ENCODE data around the gene PHF13. TPM values are rescaled to one million over a fixed set of nuclear protein-coding genes. Genes with fewer than 3 reads are reported as not detected.

PHF13 gene
- total and polyA plus RNA-seq, 9 of the 15 experiments (the other 6 are each of a cell fraction or from before 2014, with no cell fraction given): 1.8 to 36.1 (median 11.7) TPM

DNA sequence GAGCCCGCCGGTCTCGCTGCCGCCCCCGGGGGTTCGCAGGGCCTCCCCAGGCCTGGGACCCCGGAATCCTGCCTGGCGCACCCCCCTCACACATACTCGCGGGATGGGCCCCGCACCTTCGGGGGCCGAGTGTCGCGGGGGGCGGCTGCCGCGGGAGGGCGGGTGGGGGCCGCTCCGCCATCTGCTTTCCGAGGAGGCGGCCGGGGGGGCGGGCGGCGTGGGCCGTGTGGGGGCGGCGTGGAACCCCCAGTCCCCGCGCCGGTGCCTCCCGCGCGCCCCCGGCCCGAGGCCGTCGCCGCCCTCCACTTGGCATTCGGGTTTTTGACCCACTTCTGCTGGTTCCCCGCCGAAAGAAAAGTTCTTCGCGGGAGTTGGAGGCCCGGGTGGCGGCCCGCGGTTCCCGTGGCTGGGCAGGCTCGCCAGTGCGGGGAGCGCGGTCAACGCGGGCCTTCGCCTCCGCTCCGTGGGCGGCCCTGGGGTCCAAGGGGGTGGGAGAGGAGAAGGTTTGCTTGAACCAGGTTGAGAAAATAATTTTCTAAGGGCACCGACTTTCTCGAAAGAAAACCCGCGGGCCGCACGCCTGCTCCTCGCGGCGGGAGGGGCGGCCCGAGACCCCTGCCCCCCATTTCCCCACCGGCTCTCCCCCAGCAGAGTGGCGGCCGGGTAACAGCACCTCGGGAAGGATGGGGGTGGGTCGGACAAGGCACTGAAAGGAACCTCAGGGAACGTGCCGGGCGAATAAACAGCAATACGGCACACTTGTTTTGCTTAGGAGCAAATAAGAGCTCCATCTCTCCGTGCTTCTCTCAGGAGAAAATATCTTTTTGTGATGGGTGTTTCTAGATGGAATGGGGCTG, 1.6 kb downstream of the PHF13 start (continued):
- TF ChIP-seq, protein P1, sequence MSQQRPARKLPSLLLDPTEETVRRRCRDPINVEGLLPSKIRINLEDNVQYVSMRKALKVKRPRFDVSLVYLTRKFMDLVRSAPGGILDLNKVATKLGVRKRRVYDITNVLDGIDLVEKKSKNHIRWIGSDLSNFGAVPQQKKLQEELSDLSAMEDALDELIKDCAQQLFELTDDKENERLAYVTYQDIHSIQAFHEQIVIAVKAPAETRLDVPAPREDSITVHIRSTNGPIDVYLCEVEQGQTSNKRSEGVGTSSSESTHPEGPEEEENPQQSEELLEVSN (IDR thresholded peaks at IDR 0.05; ENCODE audit: borderline replicate concordance in 1 of 2, extremely low read depth in 1 of 2, insufficient read depth in 1 of 2, insufficient read length in 1 of 2, low read depth in 1 of 2, low read length in 1 of 2, poor library complexity in 1 of 2, severe bottlenecking in 1 of 2): peak in 1 of 2 experiments; percentile 23
- TF ChIP-seq PTRF (tag; IDR thresholded peaks at IDR 0.05): no peak
- no peak for TF ChIP-seq U2AF1 (optimal IDR thresholded peaks at IDR 0.05; ENCODE audit: low read depth, low read length)
- TF ChIP-seq, protein P2, sequence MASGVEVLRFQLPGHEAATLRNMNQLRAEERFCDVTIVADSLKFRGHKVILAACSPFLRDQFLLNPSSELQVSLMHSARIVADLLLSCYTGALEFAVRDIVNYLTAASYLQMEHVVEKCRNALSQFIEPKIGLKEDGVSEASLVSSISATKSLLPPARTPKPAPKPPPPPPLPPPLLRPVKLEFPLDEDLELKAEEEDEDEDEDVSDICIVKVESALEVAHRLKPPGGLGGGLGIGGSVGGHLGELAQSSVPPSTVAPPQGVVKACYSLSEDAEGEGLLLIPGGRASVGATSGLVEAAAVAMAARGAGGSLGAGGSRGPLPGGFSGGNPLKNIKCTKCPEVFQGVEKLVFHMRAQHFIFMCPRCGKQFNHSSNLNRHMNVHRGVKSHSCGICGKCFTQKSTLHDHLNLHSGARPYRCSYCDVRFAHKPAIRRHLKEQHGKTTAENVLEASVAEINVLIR (CRISPR knock-in tag; IDR thresholded peaks at IDR 0.05): no peak
- TF ChIP-seq NFRKB (IDR thresholded peaks at IDR 0.05; ENCODE audit: low read depth): no peak
- TF ChIP-seq, protein P3, sequence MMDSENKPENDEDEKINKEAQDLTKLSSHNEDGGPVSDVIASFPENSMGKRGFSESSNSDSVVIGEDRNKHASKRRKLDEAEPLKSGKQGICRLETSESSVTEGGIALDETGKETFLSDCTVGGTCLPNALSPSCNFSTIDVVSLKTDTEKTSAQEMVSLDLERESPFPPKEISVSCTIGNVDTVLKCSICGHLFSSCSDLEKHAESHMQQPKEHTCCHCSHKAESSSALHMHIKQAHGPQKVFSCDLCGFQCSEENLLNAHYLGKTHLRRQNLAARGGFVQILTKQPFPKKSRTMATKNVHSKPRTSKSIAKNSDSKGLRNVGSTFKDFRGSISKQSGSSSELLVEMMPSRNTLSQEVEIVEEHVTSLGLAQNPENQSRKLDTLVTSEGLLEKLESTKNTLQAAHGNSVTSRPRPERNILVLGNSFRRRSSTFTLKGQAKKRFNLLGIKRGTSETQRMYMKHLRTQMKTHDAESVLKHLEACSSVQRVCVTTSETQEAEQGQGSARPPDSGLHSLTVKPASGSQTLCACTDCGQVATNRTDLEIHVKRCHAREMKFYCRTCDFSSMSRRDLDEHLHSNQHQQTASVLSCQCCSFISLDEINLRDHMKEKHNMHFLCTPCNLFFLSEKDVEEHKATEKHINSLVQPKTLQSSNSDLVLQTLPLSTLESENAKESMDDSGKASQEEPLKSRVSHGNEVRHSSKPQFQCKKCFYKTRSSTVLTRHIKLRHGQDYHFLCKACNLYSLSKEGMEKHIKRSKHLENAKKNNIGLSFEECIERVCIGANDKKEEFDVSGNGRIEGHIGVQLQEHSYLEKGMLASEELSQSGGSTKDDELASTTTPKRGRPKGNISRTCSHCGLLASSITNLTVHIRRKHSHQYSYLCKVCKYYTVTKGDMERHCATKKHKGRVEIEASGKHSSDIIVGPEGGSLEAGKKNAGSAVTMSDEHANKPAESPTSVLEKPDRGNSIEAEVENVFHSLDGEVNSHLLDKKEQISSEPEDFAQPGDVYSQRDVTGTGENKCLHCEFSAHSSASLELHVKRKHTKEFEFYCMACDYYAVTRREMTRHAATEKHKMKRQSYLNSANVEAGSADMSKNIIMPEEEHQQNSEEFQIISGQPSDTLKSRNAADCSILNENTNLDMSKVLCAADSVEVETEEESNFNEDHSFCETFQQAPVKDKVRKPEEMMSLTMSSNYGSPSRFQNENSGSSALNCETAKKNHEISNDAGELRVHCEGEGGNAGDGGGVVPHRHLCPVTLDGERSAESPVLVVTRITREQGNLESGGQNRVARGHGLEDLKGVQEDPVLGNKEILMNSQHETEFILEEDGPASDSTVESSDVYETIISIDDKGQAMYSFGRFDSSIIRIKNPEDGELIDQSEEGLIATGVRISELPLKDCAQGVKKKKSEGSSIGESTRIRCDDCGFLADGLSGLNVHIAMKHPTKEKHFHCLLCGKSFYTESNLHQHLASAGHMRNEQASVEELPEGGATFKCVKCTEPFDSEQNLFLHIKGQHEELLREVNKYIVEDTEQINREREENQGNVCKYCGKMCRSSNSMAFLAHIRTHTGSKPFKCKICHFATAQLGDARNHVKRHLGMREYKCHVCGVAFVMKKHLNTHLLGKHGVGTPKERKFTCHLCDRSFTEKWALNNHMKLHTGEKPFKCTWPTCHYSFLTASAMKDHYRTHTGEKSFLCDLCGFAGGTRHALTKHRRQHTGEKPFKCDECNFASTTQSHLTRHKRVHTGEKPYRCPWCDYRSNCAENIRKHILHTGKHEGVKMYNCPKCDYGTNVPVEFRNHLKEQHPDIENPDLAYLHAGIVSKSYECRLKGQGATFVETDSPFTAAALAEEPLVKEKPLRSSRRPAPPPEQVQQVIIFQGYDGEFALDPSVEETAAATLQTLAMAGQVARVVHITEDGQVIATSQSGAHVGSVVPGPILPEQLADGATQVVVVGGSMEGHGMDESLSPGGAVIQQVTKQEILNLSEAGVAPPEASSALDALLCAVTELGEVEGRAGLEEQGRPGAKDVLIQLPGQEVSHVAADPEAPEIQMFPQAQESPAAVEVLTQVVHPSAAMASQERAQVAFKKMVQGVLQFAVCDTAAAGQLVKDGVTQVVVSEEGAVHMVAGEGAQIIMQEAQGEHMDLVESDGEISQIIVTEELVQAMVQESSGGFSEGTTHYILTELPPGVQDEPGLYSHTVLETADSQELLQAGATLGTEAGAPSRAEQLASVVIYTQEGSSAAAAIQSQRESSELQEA (IDR thresholded peaks at IDR 0.05; ENCODE audit: low read depth): no peak
- TF ChIP-seq HDAC1 (IDR thresholded peaks at IDR 0.05): no peak
- TF ChIP-seq, protein P4, sequence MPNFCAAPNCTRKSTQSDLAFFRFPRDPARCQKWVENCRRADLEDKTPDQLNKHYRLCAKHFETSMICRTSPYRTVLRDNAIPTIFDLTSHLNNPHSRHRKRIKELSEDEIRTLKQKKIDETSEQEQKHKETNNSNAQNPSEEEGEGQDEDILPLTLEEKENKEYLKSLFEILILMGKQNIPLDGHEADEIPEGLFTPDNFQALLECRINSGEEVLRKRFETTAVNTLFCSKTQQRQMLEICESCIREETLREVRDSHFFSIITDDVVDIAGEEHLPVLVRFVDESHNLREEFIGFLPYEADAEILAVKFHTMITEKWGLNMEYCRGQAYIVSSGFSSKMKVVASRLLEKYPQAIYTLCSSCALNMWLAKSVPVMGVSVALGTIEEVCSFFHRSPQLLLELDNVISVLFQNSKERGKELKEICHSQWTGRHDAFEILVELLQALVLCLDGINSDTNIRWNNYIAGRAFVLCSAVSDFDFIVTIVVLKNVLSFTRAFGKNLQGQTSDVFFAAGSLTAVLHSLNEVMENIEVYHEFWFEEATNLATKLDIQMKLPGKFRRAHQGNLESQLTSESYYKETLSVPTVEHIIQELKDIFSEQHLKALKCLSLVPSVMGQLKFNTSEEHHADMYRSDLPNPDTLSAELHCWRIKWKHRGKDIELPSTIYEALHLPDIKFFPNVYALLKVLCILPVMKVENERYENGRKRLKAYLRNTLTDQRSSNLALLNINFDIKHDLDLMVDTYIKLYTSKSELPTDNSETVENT (CRISPR knock-in tag; IDR thresholded peaks at IDR 0.05): no peak

All from K562 (cell line).